ENCODE results near the gene MED17. TPM values are rescaled to one million over a fixed set of nuclear protein-coding genes. Genes with fewer than 3 reads are reported as not detected.
"Not testable (repeated sequence)": the region's sequence is repeated elsewhere in the genome, so short reads cannot be mapped to it uniquely, and the experiment has no call there.

MED17 gene
- total and polyA plus RNA-seq, 2 experiments from 2014 or later = 28.7 to 39.2 TPM

GRCh38 chr11:93743291-93743690 is 40.8 kb upstream of the MED17 start:
- TF ChIP-seq CTCF (IDR thresholded peaks at IDR 0.05; ENCODE audit: low read depth, low read length) = no peak
- no peak overlapping the region for H3K27ac ChIP-seq
- H3K4me3 ChIP-seq = no peak overlapping the region
- H3K4me1 ChIP-seq (ENCODE audit: low read depth) = peaks cover 26% of the 10 kb centered on the region
- no peaks in the 10 kb centered on the region for H3K27me3 ChIP-seq
- no peaks in the 10 kb centered on the region for H3K9me3 ChIP-seq (ENCODE audit: low read depth)
- DNase-seq (ENCODE audit: low read depth in 1 of 2, low spot score in 1 of 2) = no peak
- peaks cover 4% of the 10 kb centered on the region for H3K36me3 ChIP-seq

GRCh38 chr11:93744669-93745004 is 39.4 kb upstream of the MED17 start:
- Histone ChIP-seq H3K4me3 (no peak overlapping the region), H3K4me1 (ENCODE audit: low read depth) (peaks cover 13% of the 10 kb centered on the region), H3K9me3 (ENCODE audit: low read depth) (no peaks in the 10 kb centered on the region), H3K27ac (peak overlapping the region; percentile 50), H3K27me3 (no peaks in the 10 kb centered on the region), H3K36me3 (peaks cover under 1% of the 10 kb centered on the region)
- no peak for DNase-seq (ENCODE audit: low read depth in 1 of 2, low spot score in 1 of 2)
- no peak for TF ChIP-seq CTCF (IDR thresholded peaks at IDR 0.05; ENCODE audit: low read depth, low read length)

GRCh38 chr11:93745005-93745755 is 38.9 kb upstream of the MED17 start:
- H3K27ac ChIP-seq = peak overlapping the region; percentile 50
- not testable (repeated sequence) for H3K27me3 ChIP-seq; H3K4me1 ChIP-seq (ENCODE audit: low read depth); H3K9me3 ChIP-seq (ENCODE audit: low read depth); H3K4me3 ChIP-seq; H3K36me3 ChIP-seq
- peak; percentile 36 to 59 for DNase-seq (ENCODE audit: low read depth in 1 of 2, low spot score in 1 of 2)

GRCh38 chr11:93746101-93746500 is 38.0 kb upstream of the MED17 start:
- no peak for TF ChIP-seq CTCF (IDR thresholded peaks at IDR 0.05; ENCODE audit: low read depth, low read length)
- no peaks in the 10 kb centered on the region for H3K27me3 ChIP-seq
- no peak overlapping the region for H3K4me3 ChIP-seq
- peaks cover 9% of the 10 kb centered on the region for H3K4me1 ChIP-seq (ENCODE audit: low read depth)
- no peaks in the 10 kb centered on the region for H3K9me3 ChIP-seq (ENCODE audit: low read depth)
- no peak for DNase-seq (ENCODE audit: low read depth in 1 of 2, low spot score in 1 of 2)
- H3K36me3 ChIP-seq = peaks cover 5% of the 10 kb centered on the region
- H3K27ac ChIP-seq = no peak overlapping the region

GRCh38 chr11:93747122-93747521 is 37.0 kb upstream of the MED17 start:
- Histone ChIP-seq H3K4me3 (no peak overlapping the region), H3K27ac (no peak overlapping the region), H3K4me1 (ENCODE audit: low read depth) (peaks cover 9% of the 10 kb centered on the region), H3K27me3 (no peaks in the 10 kb centered on the region), H3K9me3 (ENCODE audit: low read depth) (no peaks in the 10 kb centered on the region), H3K36me3 (peaks cover 8% of the 10 kb centered on the region)
- DNase-seq (ENCODE audit: low read depth in 1 of 2, low spot score in 1 of 2) = no peak
- no peak for TF ChIP-seq CTCF (IDR thresholded peaks at IDR 0.05; ENCODE audit: low read depth, low read length)

GRCh38 chr11:93751001-93751400 is 33.1 kb upstream of the MED17 start:
- no peak overlapping the region for H3K4me3 ChIP-seq
- H3K27me3 ChIP-seq = no peaks in the 10 kb centered on the region
- H3K36me3 ChIP-seq = peaks cover 27% of the 10 kb centered on the region
- no peak for DNase-seq (ENCODE audit: low read depth in 1 of 2, low spot score in 1 of 2)
- TF ChIP-seq CTCF (IDR thresholded peaks at IDR 0.05; ENCODE audit: low read depth, low read length) = no peak
- H3K9me3 ChIP-seq (ENCODE audit: low read depth) = no peaks in the 10 kb centered on the region
- peaks cover 4% of the 10 kb centered on the region for H3K4me1 ChIP-seq (ENCODE audit: low read depth)
- no peak overlapping the region for H3K27ac ChIP-seq
